ENCODE measurements around the gene MYRF. TPM values are rescaled to one million over a fixed set of nuclear protein-coding genes. Genes with fewer than 3 reads are reported as not detected.
A peak's percentile ranks its signal among the peaks of the same experiment; 100 is the strongest.

Gene MYRF
- total and polyA plus RNA-seq, 2 of the 13 experiments (the other 11 are each of a cell fraction or from before 2014, with no cell fraction given): 10.2 to 25.9 TPM

DNA sequence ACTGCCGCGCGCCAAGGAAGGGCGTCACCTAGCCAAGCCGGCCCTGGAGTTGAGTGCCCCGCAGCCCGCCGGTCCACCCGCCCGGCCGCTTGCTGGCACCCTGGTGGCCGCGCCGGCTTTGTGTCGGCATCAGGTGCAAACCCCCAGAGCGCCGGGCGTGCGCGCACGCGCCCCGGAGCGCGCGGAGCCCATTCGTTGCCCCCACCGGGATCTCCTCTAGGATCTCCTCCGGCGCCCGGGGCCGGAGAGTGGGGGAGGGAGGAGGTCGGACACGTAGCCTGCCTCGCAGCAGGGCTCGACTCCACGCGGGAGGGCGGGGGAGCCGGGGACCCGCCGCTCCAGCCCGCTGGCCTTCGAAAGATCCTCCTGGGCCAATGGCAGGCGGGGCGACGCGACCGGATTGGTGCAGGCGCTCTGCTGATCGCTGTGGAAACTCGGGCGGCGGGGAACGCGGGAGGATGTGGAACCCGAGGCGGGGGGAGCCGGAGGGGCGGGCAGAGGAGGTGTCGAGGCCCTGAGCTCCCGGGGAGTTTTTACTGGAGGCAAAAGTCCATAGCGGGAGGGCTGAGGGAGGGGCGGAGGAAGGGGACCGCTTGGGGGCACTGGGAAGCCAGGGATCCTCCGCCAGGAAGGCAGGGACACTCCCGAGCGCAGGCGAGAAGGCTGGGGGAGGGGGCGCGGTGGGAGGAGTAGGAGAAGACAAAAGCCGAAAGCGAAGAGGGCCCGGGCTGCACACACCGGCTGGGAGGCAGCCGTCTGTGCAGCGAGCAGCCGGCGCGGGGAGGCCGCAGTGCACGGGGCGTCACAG, 75.3 kb downstream of the MYRF start, which contains the start of gene FADS2 (continued):
- TF ChIP-seq, protein P1, sequence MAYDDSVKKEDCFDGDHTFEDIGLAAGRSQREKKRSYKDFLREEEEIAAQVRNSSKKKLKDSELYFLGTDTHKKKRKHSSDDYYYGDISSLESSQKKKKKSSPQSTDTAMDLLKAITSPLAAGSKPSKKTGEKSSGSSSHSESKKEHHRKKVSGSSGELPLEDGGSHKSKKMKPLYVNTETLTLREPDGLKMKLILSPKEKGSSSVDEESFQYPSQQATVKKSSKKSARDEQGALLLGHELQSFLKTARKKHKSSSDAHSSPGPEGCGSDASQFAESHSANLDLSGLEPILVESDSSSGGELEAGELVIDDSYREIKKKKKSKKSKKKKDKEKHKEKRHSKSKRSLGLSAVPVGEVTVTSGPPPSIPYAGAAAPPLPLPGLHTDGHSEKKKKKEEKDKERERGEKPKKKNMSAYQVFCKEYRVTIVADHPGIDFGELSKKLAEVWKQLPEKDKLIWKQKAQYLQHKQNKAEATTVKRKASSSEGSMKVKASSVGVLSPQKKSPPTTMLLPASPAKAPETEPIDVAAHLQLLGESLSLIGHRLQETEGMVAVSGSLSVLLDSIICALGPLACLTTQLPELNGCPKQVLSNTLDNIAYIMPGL (CRISPR knock-in tag; IDR thresholded peaks at IDR 0.05; ENCODE audit: borderline replicate concordance in 1 of 2, low read depth in 1 of 2): peak in 1 of 2 experiments; percentile 25; a peak in 1 of 4 replicates
- no peak for TF ChIP-seq SMAD9 (CRISPR knock-in tag; IDR thresholded peaks at IDR 0.05)
- no peak for TF ChIP-seq ZBTB20 (CRISPR knock-in tag; IDR thresholded peaks at IDR 0.05; ENCODE audit: borderline replicate concordance, low read depth)
- no peak for TF ChIP-seq JARID2 (CRISPR knock-in tag; IDR thresholded peaks at IDR 0.05; ENCODE audit: insufficient replicate concordance)
- TF ChIP-seq YY1 (IDR thresholded peaks at IDR 0.05; ENCODE audit: insufficient read depth, insufficient replicate concordance, low read depth, low read length): no peak
- TF ChIP-seq NCOA2 (CRISPR knock-in tag; IDR thresholded peaks at IDR 0.05): 0 out of 2 replicates have a peak, but pooled peaks have one; percentile 8
- 0 out of 2 replicates have a peak, but pooled peaks have one; percentile 45 for TF ChIP-seq TARDBP (CRISPR knock-in tag; IDR thresholded peaks at IDR 0.05)
- TF ChIP-seq NFYB (CRISPR knock-in tag; IDR thresholded peaks at IDR 0.05): peak; percentile 74
- TF ChIP-seq ZFX (CRISPR knock-in tag; IDR thresholded peaks at IDR 0.05; ENCODE audit: low read depth): peak; percentile 20; the same call in 1 of the 2 replicates
- peak; percentile 95 for TF ChIP-seq ZNF746 (CRISPR knock-in tag; IDR thresholded peaks at IDR 0.05)
- TF ChIP-seq GATA4 (IDR thresholded peaks at IDR 0.05; ENCODE audit: borderline replicate concordance, low read depth): 0 out of 2 replicates have a peak, but pooled peaks have one; percentile 30
- no peak for TF ChIP-seq MAZ (IDR thresholded peaks at IDR 0.05; ENCODE audit: borderline replicate concordance, low read depth, low read length)
- no peak for TF ChIP-seq MAZ (CRISPR knock-in tag; IDR thresholded peaks at IDR 0.05; ENCODE audit: low read depth)
- no peak for TF ChIP-seq MEIS1 (CRISPR knock-in tag; IDR thresholded peaks at IDR 0.05; ENCODE audit: borderline replicate concordance)
- peak; percentile 16; the same call in 1 of the 2 replicates for TF ChIP-seq NR0B2 (CRISPR knock-in tag; IDR thresholded peaks at IDR 0.05)
- no peak for TF ChIP-seq ZNF3 (CRISPR knock-in tag; IDR thresholded peaks at IDR 0.05)
- no peak for TF ChIP-seq ZNF230 (CRISPR knock-in tag; IDR thresholded peaks at IDR 0.05)
- TF ChIP-seq NFE2L2 (IDR thresholded peaks at IDR 0.05; ENCODE audit: low read length): no peak
- no peak for TF ChIP-seq KAT8 (CRISPR knock-in tag; IDR thresholded peaks at IDR 0.05)
- peak; percentile 44; the same call in 1 of the 2 replicates for TF ChIP-seq DR1 (CRISPR knock-in tag; IDR thresholded peaks at IDR 0.05)
- TF ChIP-seq SAFB2 (CRISPR knock-in tag; IDR thresholded peaks at IDR 0.05; ENCODE audit: borderline replicate concordance, low read depth): no peak
- peak; percentile 44 for TF ChIP-seq HNF4A (CRISPR knock-in tag; IDR thresholded peaks at IDR 0.05)
- peak; percentile 71 for TF ChIP-seq POLR2G (IDR thresholded peaks at IDR 0.05; ENCODE audit: low read depth, low read length)
- no peak for TF ChIP-seq ETS1 (CRISPR knock-in tag; IDR thresholded peaks at IDR 0.05)
- TF ChIP-seq ZNF776 (CRISPR knock-in tag; IDR thresholded peaks at IDR 0.05): peak; percentile 14
- peak; percentile 92 for TF ChIP-seq MTA1 (CRISPR knock-in tag; IDR thresholded peaks at IDR 0.05; ENCODE audit: borderline replicate concordance)

Data from HepG2 (cell line).